Spleen (tissue), 11 donors: ENCODE data around the gene PAQR8. TPM values are rescaled to one million over a fixed set of nuclear protein-coding genes. Genes with fewer than 3 reads are reported as not detected.
"Not testable (repeated sequence)": the region's sequence is repeated elsewhere in the genome, so short reads cannot be mapped to it uniquely, and the experiment has no call there.

ENCODE experiments used
- DNase-seq: peaks from one replicate; pipeline ENCODE4 v3.0.0-alpha.2; 2020
- H3K27ac ChIP-seq, 8 donors: fragments of 200-600 bp; sonication (generic) in 7 of 8; 1 replicate in 4 of 8; 2 replicates in 4 of 8; pipeline versions ENCODE4 v1.5.0 to v1.8.0; 2016 to 2021; ENCODE audit warnings: inconsistent platforms in 4 of 8, mild to moderate bottlenecking in 4 of 8, moderate library complexity in 1 of 8
- H3K27me3 ChIP-seq, 7 donors: fragments of 200-600 bp; sonication (generic) in 6 of 7; replicated peaks in 1 of 7; 1 replicate in 4 of 7; 2 replicates in 3 of 7; pipeline versions ENCODE4 v1.5.0 to v1.8.0; 2016 to 2021; ENCODE audit warnings: inconsistent platforms in 3 of 7, mild to moderate bottlenecking in 1 of 7
- H3K36me3 ChIP-seq, 6 donors: fragments of 200-600 bp; sonication (generic) in 5 of 6; 1 replicate in 4 of 6; 2 replicates in 2 of 6; pipeline versions ENCODE4 v1.5.0 to v1.8.0; 2016 to 2021; ENCODE audit warnings: inconsistent platforms in 2 of 6
- H3K4me1 ChIP-seq, 6 donors: fragments of 200-600 bp; sonication (generic) in 5 of 6; 1 replicate in 3 of 6; 2 replicates in 3 of 6; pipeline versions ENCODE4 v1.5.0 to v1.8.0; 2016 to 2021; ENCODE audit warnings: inconsistent platforms in 3 of 6
- H3K4me3 ChIP-seq, 8 donors: fragments of 200-600 bp; sonication (generic) in 7 of 8; 1 replicate in 4 of 8; 2 replicates in 4 of 8; pipeline versions ENCODE4 v1.5.0 to v1.8.0; 2016 to 2021; ENCODE audit warnings: inconsistent platforms in 4 of 8, mild to moderate bottlenecking in 4 of 8, moderate library complexity in 2 of 8
- H3K9me3 ChIP-seq, 8 donors: fragments of 200-600 bp; sonication (generic) in 7 of 8; 1 replicate in 4 of 8; 2 replicates in 4 of 8; pipeline versions ENCODE4 v1.5.0 to v1.8.0; 2016 to 2021; ENCODE audit warnings: inconsistent platforms in 4 of 8
- POLR2A ChIP-seq, 3 donors: fragments of 450-650 bp; IDR thresholded peaks; one replicate each; pipeline ENCODE4 v1.5.1; 2017; ENCODE audit warnings: antibody characterized with exemption in 3 of 3, mild to moderate bottlenecking in 1 of 3
- POLR2AphosphoS5 ChIP-seq, 3 donors: sonication (generic); formaldehyde crosslinking; IDR thresholded peaks; one replicate each; pipeline ENCODE4 v1.5.1; 2017; ENCODE audit warnings: antibody characterized with exemption in 3 of 3
- WGBS, 5 donors: extraction: QIAGEN DNeasy Blood & Tissue Kit in 3 of 5; methylation state at CpG; one replicate each; pipeline versions ENCODE4 v1.1.5 to v1.1.7; 2013 to 2018; 5-methylcytosine and 5-hydroxymethylcytosine counted together
- intact Hi-C: fragments of 100-400 bp; cut with DNase I; formaldehyde crosslinking; loops from one replicate; pipeline ENCODE4 v1.15.0; 2023; ENCODE audit warnings: low total_unique reads
- polyA plus RNA-seq, 3 donors: library from polyadenylated mRNA; stranded (reverse); fragments of 200-250 nt; gene quantifications; one replicate each; pipeline ENCODE4 v1.2.1, GENCODE V29; 2013
- total RNA-seq, 7 donors: library from RNA; depleted of rRNA in 3 of 7; stranded (reverse); fragments of >200 nt in 3 of 7; fragmentation: NEBNext Ultra II Directional in 4 of 7; extraction: Animal tissue kit (Norgen Biotek cat#: 25700) in 4 of 7; gene quantifications; one replicate each; pipeline versions ENCODE4 v1.1.0 to v1.2.1, GENCODE V29; 2016 to 2021
- TF ChIP-seq, protein P1 (sequence below), 11 experiments: fragments of 200-600 bp in 7 of 11; fragments of 450-650 bp in 4 of 11; sonication (generic) in 4 of 11; IDR thresholded peaks in 8 of 11; conservative IDR thresholded peaks in 3 of 11; 1 replicate in 7 of 11; 2 replicates in 4 of 11; pipeline versions ENCODE4 v1.4.0 to v1.8.0; 2016 to 2021; ENCODE audit warnings: antibody characterized with exemption in 11 of 11, inconsistent platforms in 4 of 11, mild to moderate bottlenecking in 1 of 11
- donor health status: healthy with polysubstance abuse.
- donor health status: DM: no; HTN: no; CAD: no; lungs with moderate emphysema.
- donor health status: DM: no; HTN: no; CAD: no.
- donor health status: Bipolar disorder and iron deficiency.
- donor health status: healthy.
- donor health status: DM: no; HTN: no; CAD: no.
- donor health status: DM: yes; HTN: yes; CAD: no.

Gene PAQR8
- total and polyA plus RNA-seq, 10 donors, result 3.5 to 13.3 (median 9.7) TPM

GRCh38 chr6:52424513-52424912, 62.6 kb downstream of the PAQR8 start:
- DNase-seq, result no peak
- Histone ChIP-seq H3K36me3 (peaks cover 0 to 17% (median 0%) of the 10 kb centered on the region in 6 donors), H3K27ac (peak overlapping the region in 1 of 8 donors; percentile 9), H3K27me3 (no peaks in the 10 kb centered on the region), H3K4me3 (no peak overlapping the region), H3K4me1 (peaks cover 2 to 17% (median 13%) of the 10 kb centered on the region in 6 donors), H3K9me3 (no peaks in the 10 kb centered on the region)
- TF ChIP-seq POLR2AphosphoS5 (IDR thresholded peaks at IDR 0.05) (no peak), POLR2A (IDR thresholded peaks at IDR 0.05) (no peak)
- TF ChIP-seq, protein P1, sequence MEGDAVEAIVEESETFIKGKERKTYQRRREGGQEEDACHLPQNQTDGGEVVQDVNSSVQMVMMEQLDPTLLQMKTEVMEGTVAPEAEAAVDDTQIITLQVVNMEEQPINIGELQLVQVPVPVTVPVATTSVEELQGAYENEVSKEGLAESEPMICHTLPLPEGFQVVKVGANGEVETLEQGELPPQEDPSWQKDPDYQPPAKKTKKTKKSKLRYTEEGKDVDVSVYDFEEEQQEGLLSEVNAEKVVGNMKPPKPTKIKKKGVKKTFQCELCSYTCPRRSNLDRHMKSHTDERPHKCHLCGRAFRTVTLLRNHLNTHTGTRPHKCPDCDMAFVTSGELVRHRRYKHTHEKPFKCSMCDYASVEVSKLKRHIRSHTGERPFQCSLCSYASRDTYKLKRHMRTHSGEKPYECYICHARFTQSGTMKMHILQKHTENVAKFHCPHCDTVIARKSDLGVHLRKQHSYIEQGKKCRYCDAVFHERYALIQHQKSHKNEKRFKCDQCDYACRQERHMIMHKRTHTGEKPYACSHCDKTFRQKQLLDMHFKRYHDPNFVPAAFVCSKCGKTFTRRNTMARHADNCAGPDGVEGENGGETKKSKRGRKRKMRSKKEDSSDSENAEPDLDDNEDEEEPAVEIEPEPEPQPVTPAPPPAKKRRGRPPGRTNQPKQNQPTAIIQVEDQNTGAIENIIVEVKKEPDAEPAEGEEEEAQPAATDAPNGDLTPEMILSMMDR (IDR thresholded peaks at IDR 0.05 in 8 of 11, conservative IDR thresholded peaks at IDR 0.05 in 3 of 11), result no peak
- WGBS, 5 donors, result 92 to 97% (median 93%) methylated on average over 2 of the region's 2 CpGs
- intact Hi-C loops, result loop anchor here (5.0 kb wide), 1 partner anchor 153 kb away; the partner anchor contains the start of gene TRAM2

- peaks cover 0 to 17% (median 0%) of the 10 kb centered on the region in 6 donors for H3K36me3 ChIP-seq
Observed at GRCh38 chr6:52426667-52427066, 64.7 kb downstream of the PAQR8 start.

DNA sequence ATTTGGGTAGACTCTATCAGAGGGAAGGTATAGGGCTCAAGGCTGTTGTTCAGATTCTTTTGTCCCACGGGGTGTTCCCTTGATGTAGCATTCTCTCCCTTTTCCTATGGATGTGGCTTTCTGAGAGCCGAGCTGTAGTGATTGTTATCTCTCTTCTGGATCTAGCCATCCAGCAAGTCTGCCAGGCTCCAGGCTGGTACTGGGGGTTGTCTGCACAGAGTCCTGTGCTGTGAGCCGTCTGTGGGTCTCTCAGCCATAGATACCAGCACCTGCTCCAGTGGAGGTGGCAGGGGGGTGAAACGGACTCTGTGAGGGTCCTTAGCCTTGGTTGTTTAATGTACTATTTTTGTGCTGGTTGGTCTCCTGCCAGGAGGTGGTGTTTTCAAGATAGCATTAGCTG, 71.3 kb downstream of the PAQR8 start:
- H3K4me3 ChIP-seq, H3K27me3 ChIP-seq, H3K9me3 ChIP-seq, intact Hi-C loops, H3K4me1 ChIP-seq, DNase-seq, H3K27ac ChIP-seq: not testable (repeated sequence)
- H3K36me3 ChIP-seq, result peaks cover 0 to 10% (median 0%) of the 10 kb centered on the region in 6 donors
- WGBS, 5 donors, result 76 to 91% (median 86%) methylated on average over 4 of the region's 4 CpGs

More at GRCh38 chr6:52426667-52427066, 64.7 kb downstream of the PAQR8 start:
- DNase-seq, result no peak
- Histone ChIP-seq H3K4me3 (no peak overlapping the region), H3K27me3 (no peaks in the 10 kb centered on the region), H3K27ac (no peak overlapping the region), H3K9me3 (no peaks in the 10 kb centered on the region), H3K4me1 (peaks cover 0 to under 1% (median 0%) of the 10 kb centered on the region in 6 donors)
- TF ChIP-seq POLR2AphosphoS5 (IDR thresholded peaks at IDR 0.05) (no peak), POLR2A (IDR thresholded peaks at IDR 0.05) (no peak)
- TF ChIP-seq, protein P1 (IDR thresholded peaks at IDR 0.05 in 8 of 11, conservative IDR thresholded peaks at IDR 0.05 in 3 of 11), result no peak
- intact Hi-C loops, result no loop called here

DNA sequence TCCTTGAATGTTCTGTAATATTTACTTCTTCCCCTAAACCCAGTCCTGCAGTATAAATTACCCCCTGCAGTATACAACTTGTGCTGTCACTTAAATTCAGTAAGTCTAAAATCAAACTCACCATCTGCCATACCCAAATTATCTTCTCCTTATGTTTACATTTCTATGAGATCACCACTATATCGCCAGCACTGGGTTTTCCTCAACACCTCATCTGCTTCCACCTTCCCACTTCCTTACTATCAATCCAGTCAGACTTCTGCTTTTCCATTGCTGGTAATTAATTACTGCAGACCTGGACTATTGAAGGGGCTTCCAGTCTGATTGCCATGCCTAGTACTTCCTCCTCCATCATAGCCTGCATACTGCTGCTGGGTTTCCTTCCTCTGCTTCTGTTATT, 73.4 kb downstream of the PAQR8 start:
- 50 to 64% (median 52%) methylated on average over 1 of the region's 1 CpG for WGBS, 5 donors
- TF ChIP-seq POLR2AphosphoS5 (IDR thresholded peaks at IDR 0.05), result no peak
- TF ChIP-seq POLR2A (IDR thresholded peaks at IDR 0.05), result no peak
- TF ChIP-seq, protein P1 (IDR thresholded peaks at IDR 0.05 in 8 of 11, conservative IDR thresholded peaks at IDR 0.05 in 3 of 11), result no peak
- H3K4me1 ChIP-seq, result no peaks in the 10 kb centered on the region
- H3K27ac ChIP-seq, result no peak overlapping the region
- no peaks in the 10 kb centered on the region for H3K27me3 ChIP-seq
- H3K9me3 ChIP-seq, result no peaks in the 10 kb centered on the region
- H3K36me3 ChIP-seq, result peaks cover 0 to 22% (median 0%) of the 10 kb centered on the region in 6 donors
- no peak for DNase-seq
- intact Hi-C loops, result no loop called here
- no peak overlapping the region for H3K4me3 ChIP-seq

DNA sequence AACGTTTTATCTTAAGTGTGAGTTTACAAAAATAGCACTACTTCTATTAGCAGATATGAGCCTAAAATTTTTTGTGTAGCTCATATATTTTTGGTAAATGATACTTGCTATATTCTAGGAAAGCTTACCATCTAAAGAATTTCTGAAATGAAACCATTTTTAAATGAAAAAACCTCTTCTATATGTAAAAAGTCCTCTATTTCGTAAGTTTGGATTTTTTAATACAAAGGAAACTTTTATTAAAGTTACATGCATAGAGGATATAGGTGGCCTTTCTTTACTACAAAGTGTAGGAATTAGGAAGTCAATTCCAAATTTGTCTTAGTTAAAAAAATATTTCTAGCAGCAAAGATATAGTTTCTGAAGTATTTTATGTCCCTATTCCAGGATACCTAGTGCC, 77.0 kb downstream of the PAQR8 start:
- 86 to 92% (median 89%) methylated on average over 2 of the region's 2 CpGs for WGBS, 5 donors

More for the DNA sequence above, 77.0 kb downstream of the PAQR8 start:
- no peaks in the 10 kb centered on the region for H3K27me3 ChIP-seq
- TF ChIP-seq, protein P1 (IDR thresholded peaks at IDR 0.05 in 8 of 11, conservative IDR thresholded peaks at IDR 0.05 in 3 of 11), result no peak
- TF ChIP-seq POLR2A (IDR thresholded peaks at IDR 0.05), result no peak
- no peak for TF ChIP-seq POLR2AphosphoS5 (IDR thresholded peaks at IDR 0.05)
- peaks cover 0 to 4% (median 0%) of the 10 kb centered on the region in 8 donors for H3K9me3 ChIP-seq
- no peaks in the 10 kb centered on the region for H3K4me1 ChIP-seq
- no peak overlapping the region for H3K27ac ChIP-seq
- intact Hi-C loops, result no loop called here
- H3K36me3 ChIP-seq, result peaks cover 0 to 24% (median 0%) of the 10 kb centered on the region in 6 donors
- no peak overlapping the region for H3K4me3 ChIP-seq
- DNase-seq, result no peak
